IMR-90 (cell line): Measurements from ENCODE around the gene PIP4K2A. TPM values are rescaled to one million over a fixed set of nuclear protein-coding genes. Genes with fewer than 3 reads are reported as not detected.

Experiments used
- ATAC-seq: fragments of 200-7000 bp; cut with Tn5 transposase; 2 replicates; pipeline ENCODE4 v1.9.1; 2020; ENCODE audit warnings: low read depth, mild to moderate bottlenecking, moderate library complexity
- BruUV-seq: library from RNA; stranded (reverse); fragments of 400-500 nt; replicated peaks from 2 replicates; lab custom pipeline; 2021; lab: Mats Ljungman, UMichigan
- CTCF ChIA-PET: fragments of 300-600 bp; formaldehyde crosslinking; extraction: SDS; loops from one replicate; lab custom pipeline; 2021; ENCODE audit warnings: antibody characterized with exemption; lab: Yijun Ruan, JAX
- POLR2A ChIA-PET: fragments of 300-600 bp; sonication (Branson Sonifier 250); formaldehyde crosslinking; loops from one replicate; lab custom pipeline; 2022; ENCODE audit warnings: antibody characterized with exemption; ENCODE audit not compliant: unreplicated experiment; lab: Charles Lee
- DNase-seq: peaks from one replicate; pipeline ENCODE4 v3.0.0; 2013
- H2AFZ ChIP-seq: replicated peaks from 2 replicates; pipeline ENCODE3; 2013; ENCODE audit warnings: low read length, mild to moderate bottlenecking; ENCODE audit not compliant: poor library complexity
- H2AK5ac ChIP-seq: 2 replicates; pipeline ENCODE4 v1.6.1; 2013; ENCODE audit warnings: low read depth, low read length, inconsistent platforms
- H2AK9ac ChIP-seq: replicated peaks from 2 replicates; pipeline ENCODE3; 2013; ENCODE audit warnings: mild to moderate bottlenecking, low read depth, low read length, moderate library complexity; ENCODE audit not compliant: poor library complexity
- H2BK120ac ChIP-seq: 2 replicates; pipeline ENCODE4 v1.6.1; 2013; ENCODE audit warnings: low read depth, low read length, inconsistent platforms
- H2BK15ac ChIP-seq: 3 replicates; pipeline ENCODE4 v1.6.1; 2013; ENCODE audit warnings: low read depth, low read length, inconsistent platforms
- H2BK20ac ChIP-seq: 2 replicates; pipeline ENCODE4 v1.6.1; 2013; ENCODE audit warnings: low read depth, mild to moderate bottlenecking, inconsistent platforms, low read length, moderate library complexity
- H2BK5ac ChIP-seq: 2 replicates; pipeline ENCODE4 v1.6.1; 2013; ENCODE audit warnings: mild to moderate bottlenecking, low read depth, low read length, inconsistent platforms; ENCODE audit not compliant: poor library complexity, severe bottlenecking
- H3K14ac ChIP-seq: replicated peaks from 2 replicates; pipeline ENCODE4 v1.6.1; 2013; ENCODE audit warnings: low read depth, low read length, inconsistent platforms
- H3K18ac ChIP-seq: 2 replicates; pipeline ENCODE4 v1.6.1; 2013; ENCODE audit warnings: low read depth, low read length, control low read depth
- H3K23ac ChIP-seq: 2 replicates; pipeline ENCODE4 v1.6.1; 2013; ENCODE audit warnings: low read depth, low read length, inconsistent platforms
- H3K27ac ChIP-seq: 2 replicates; pipeline ENCODE4 v1.5.1; 2013; ENCODE audit warnings: mild to moderate bottlenecking, control low read depth, low read length; ENCODE audit not compliant: insufficient read depth
- H3K27me3 ChIP-seq: 2 replicates; pipeline ENCODE4 v1.6.1; 2013; ENCODE audit warnings: low read length; ENCODE audit not compliant: control insufficient read depth, insufficient read depth
- H3K36me3 ChIP-seq: 2 replicates; pipeline ENCODE4 v1.6.1; 2013; ENCODE audit warnings: low read length, mixed read lengths; ENCODE audit not compliant: control insufficient read depth, insufficient read depth
- H3K4ac ChIP-seq: 2 replicates; pipeline ENCODE4 v1.6.1; 2013; ENCODE audit warnings: low read depth, low read length, inconsistent platforms
- H3K4me1 ChIP-seq: 2 replicates; pipeline ENCODE4 v1.6.1; 2013; ENCODE audit warnings: low read length, mixed read lengths; ENCODE audit not compliant: control insufficient read depth, insufficient read depth
- H3K4me2 ChIP-seq: 2 replicates; pipeline ENCODE4 v1.6.1; 2013; ENCODE audit warnings: low read depth, mild to moderate bottlenecking, control low read depth, low read length, moderate library complexity
- H3K4me3 ChIP-seq: 2 replicates; pipeline ENCODE4 v1.5.1; 2013; ENCODE audit warnings: low read depth, mild to moderate bottlenecking, control low read depth, low read length, moderate library complexity; ENCODE audit not compliant: insufficient read depth
- H3K56ac ChIP-seq: 2 replicates; pipeline ENCODE4 v1.6.1; 2013; ENCODE audit warnings: low read length, inconsistent platforms; ENCODE audit not compliant: insufficient read depth; ENCODE audit errors: extremely low read depth
- H3K79me1 ChIP-seq, 2 experiments: 2 replicates each; pipeline ENCODE4 v1.6.1; 2013; ENCODE audit warnings: low read length in 2 of 2, inconsistent platforms in 1 of 2, low read depth in 1 of 2
- H3K9ac ChIP-seq: 2 replicates; pipeline ENCODE4 v1.6.1; 2013; ENCODE audit warnings: low read depth, low read length, control low read depth
- H3K9me1 ChIP-seq: 2 replicates; pipeline ENCODE4 v1.6.1; 2013; ENCODE audit warnings: low read length, inconsistent platforms; ENCODE audit not compliant: insufficient read depth
- H3K9me3 ChIP-seq: 2 replicates; pipeline ENCODE4 v1.6.1; 2013; ENCODE audit warnings: low read length; ENCODE audit not compliant: control insufficient read depth, insufficient read depth
- H4K20me1 ChIP-seq: 2 replicates; pipeline ENCODE4 v1.6.1; 2013; ENCODE audit warnings: low read length, inconsistent platforms; ENCODE audit not compliant: insufficient read depth
- H4K5ac ChIP-seq: 2 replicates; pipeline ENCODE4 v1.6.1; 2013; ENCODE audit warnings: mild to moderate bottlenecking, low read depth, low read length, control low read depth
- H4K8ac ChIP-seq, 2 experiments: 2 replicates each; pipeline ENCODE4 v1.6.1; 2013; ENCODE audit warnings: low read depth in 2 of 2, low read length in 2 of 2, control low read depth in 1 of 2, inconsistent platforms in 1 of 2
- H4K91ac ChIP-seq: 2 replicates; pipeline ENCODE4 v1.6.1; 2013; ENCODE audit warnings: low read depth, low read length, inconsistent platforms; ENCODE audit not compliant: insufficient read depth
- CEBPB ChIP-seq: IDR thresholded peaks from 2 replicates; pipeline ENCODE4 v1.6.1; 2012; ENCODE audit warnings: low read depth, low read length, improper control_type of control experiment
- MAZ ChIP-seq: IDR thresholded peaks from 2 replicates; pipeline ENCODE4 v1.6.1; 2012; ENCODE audit warnings: low read depth, mild to moderate bottlenecking, low read length, improper control_type of control experiment, moderate library complexity, borderline replicate concordance
- MXI1 ChIP-seq: IDR thresholded peaks from 2 replicates; pipeline ENCODE4 v1.6.1; 2012; ENCODE audit warnings: low read depth, mild to moderate bottlenecking, low read length, moderate library complexity, borderline replicate concordance
- RFX5 ChIP-seq: IDR thresholded peaks from 2 replicates; pipeline ENCODE4 v1.8.0; 2012; ENCODE audit warnings: low read depth, mild to moderate bottlenecking, low read length, moderate library complexity
- WGBS, 2 experiments: methylation state at CpG; one replicate each; pipeline versions ENCODE4 v1.1.5 to v1.1.7; 2013; ENCODE audit warnings: missing lambda C conversion rate in 2 of 2; ENCODE audit not compliant: insufficient read length in 1 of 2; ENCODE audit errors: extremely low coverage in 2 of 2; 5-methylcytosine and 5-hydroxymethylcytosine counted together
- dilution Hi-C: fragments of 300-500 bp; cut with HindIII; formaldehyde crosslinking; loops from one replicate; pipeline ENCODE4 v1.14.3; 2018; ENCODE audit warnings: low sequenced_read_pairs; ENCODE audit not compliant: unreplicated experiment
- in situ Hi-C: fragments of 300-500 bp; cut with MboI; formaldehyde crosslinking; loops from 3 replicates; pipeline ENCODE4 v1.14.3; 2019; ENCODE audit warnings: low sequenced_read_pairs, inconsistent platforms, mixed read lengths
- intact Hi-C: fragments of 100-400 bp; cut with micrococcal nuclease; formaldehyde crosslinking; loops from 2 replicates; pipeline ENCODE4 v1.10.0; 2022
- polyA plus RNA-seq, 3 experiments: library from polyadenylated mRNA; depleted of rRNA; stranded (reverse); fragments of >200 nt; gene quantifications; 2 replicates each; pipeline ENCODE4 v1.2.3, GENCODE V29; 2012; ENCODE audit warnings: low replicate concordance in 1 of 3
- total RNA-seq: library from RNA; depleted of rRNA; stranded (reverse); fragments of >200 nt; gene quantifications from 2 replicates; pipeline ENCODE4 v1.2.3, GENCODE V29; 2012

Gene PIP4K2A
- total and polyA plus RNA-seq, 2 of the 4 experiments (the other 2 are of a cell fraction), result 9.8 to 18.1 TPM

DNA sequence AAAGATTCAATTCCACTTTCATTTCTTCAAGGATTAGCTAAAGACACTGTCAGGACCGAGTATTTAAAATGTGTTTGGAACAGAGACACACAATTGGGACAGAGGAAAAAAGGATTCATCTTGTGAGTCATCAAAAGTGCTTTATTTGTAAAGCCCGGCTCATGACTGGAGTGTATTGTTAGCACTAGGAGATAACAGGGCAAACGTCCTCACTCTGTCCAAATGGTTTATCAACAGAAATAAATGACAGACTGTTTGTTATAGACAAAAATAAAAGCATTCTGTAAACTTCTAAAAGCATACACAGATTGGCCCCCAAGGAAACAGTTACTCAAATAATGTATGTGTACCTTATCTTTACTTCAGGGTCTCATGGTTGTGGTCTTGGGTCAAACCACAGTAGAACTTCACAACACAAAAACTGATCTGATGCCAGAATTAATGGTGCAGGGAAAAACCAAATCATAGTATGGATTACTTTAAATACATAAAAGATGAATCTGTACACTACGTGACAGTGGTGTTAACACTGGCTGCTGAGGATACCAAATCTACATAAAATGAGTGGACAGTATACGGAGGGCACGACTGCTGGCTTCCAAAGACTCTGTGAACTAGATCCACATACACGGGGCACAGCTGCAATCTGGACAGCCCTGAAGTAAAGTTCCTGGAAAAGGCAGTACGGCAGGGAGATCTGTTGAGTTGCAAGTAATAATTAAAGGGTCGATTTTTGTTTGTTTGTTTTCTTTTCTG lies 179.4 kb downstream of the PIP4K2A start (continued):
- no peak for TF ChIP-seq CEBPB

DNA sequence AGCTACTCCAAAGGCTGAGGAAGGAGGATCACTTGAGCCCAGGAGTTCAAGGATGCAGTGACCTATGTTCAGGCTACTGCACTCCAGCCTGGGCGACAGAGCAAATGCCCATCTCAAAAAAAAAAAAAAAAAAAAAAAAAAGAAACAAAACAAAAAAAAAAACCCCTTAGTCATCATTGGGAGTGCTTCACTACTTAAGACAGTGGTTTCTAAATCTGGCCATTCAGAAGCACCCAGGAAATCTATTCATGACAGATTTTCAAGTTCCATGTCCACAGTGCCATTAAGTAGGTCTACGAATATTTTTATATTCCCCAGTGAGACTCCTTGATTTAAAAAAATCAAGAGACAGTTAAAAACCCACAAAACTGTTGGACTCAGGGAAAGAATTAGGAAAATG lies 182.9 kb downstream of the PIP4K2A start:
- Histone ChIP-seq H3K79me1 (no peaks in the 10 kb centered on the region), H3K56ac (no peak overlapping the region), H2BK5ac (no peak overlapping the region), H4K91ac (no peak overlapping the region), H3K9me1 (no peaks in the 10 kb centered on the region), H2BK20ac (no peak overlapping the region), H3K4me3 (no peak overlapping the region), H2BK120ac (no peak overlapping the region), H4K20me1 (no peaks in the 10 kb centered on the region), H3K4ac (no peak overlapping the region), H3K18ac (no peak overlapping the region), H2BK15ac (no peak overlapping the region), H3K4me2 (no peak overlapping the region), H3K14ac (no peak overlapping the region), H2AK9ac (no peak overlapping the region), H3K36me3 (peaks cover 3% of the 10 kb centered on the region; the same call in 1 of the 2 replicates), H3K23ac (no peak overlapping the region), H2AFZ (no peak overlapping the region), H3K27me3 (no peaks in the 10 kb centered on the region), H4K8ac (no peak overlapping the region), H3K4me1 (no peaks in the 10 kb centered on the region), H4K5ac (no peak overlapping the region), H2AK5ac (no peak overlapping the region), H3K9ac (no peak overlapping the region), H3K27ac (no peak overlapping the region), H3K9me3 (peaks cover 1% of the 10 kb centered on the region; the same call in 1 of the 2 replicates)
- in situ Hi-C loops, result no loop called here
- no TSS peak for BruUV-seq
- no peak for DNase-seq
- TF ChIP-seq MAZ (no peak), RFX5 (no peak), MXI1 (no peak)
- ChIA-PET CTCF (no interaction called here), POLR2A (no interaction called here)
- dilution Hi-C loops, result no loop called here
- no peak for ATAC-seq
- intact Hi-C loops, result no loop called here
- no CpG with 5 or more reads among the region's 2 CpGs for WGBS, 2 experiments
